CD14-positive monocyte (primary cell): ENCODE data around the gene SIGMAR1. TPM values are rescaled to one million over a fixed set of nuclear protein-coding genes. Genes with fewer than 3 reads are reported as not detected.

Experiments
- DNase-seq, 3 donors: peaks; one replicate each; pipeline ENCODE4 v3.0.0-alpha.2; 2011 to 2022
- H2AFZ ChIP-seq: 2 replicates; pipeline ENCODE4 v1.6.0; 2012; ENCODE audit warnings: mild to moderate bottlenecking, low read depth, low read length, inconsistent platforms; ENCODE audit not compliant: insufficient read depth, poor library complexity, severe bottlenecking
- H3K27ac ChIP-seq, 2 donors: 1 replicate in 1 of 2; 2 replicates in 1 of 2; pipeline ENCODE4 v1.5.1; 2012 to 2013; ENCODE audit warnings: low read length in 2 of 2, control low read depth in 1 of 2, inconsistent platforms in 1 of 2, low read depth in 1 of 2, mild to moderate bottlenecking in 1 of 2
- H3K27me3 ChIP-seq, 2 donors: one replicate each; pipeline versions ENCODE4 v1.6.0 to v1.6.1; 2011 to 2013; ENCODE audit warnings: low read length in 2 of 2; ENCODE audit not compliant: control insufficient read depth in 2 of 2, insufficient read depth in 2 of 2
- H3K36me3 ChIP-seq, 2 donors: replicated peaks in 1 of 2; 1 replicate in 1 of 2; 2 replicates in 1 of 2; pipeline versions ENCODE4 v1.5.1 to v1.6.1; 2012 to 2013; ENCODE audit warnings: low read length in 2 of 2, control low read depth in 1 of 2, inconsistent platforms in 1 of 2, mild to moderate bottlenecking in 1 of 2; ENCODE audit not compliant: insufficient read depth in 2 of 2, control insufficient read depth in 1 of 2
- H3K4me1 ChIP-seq, 2 donors: 1 replicate in 1 of 2; 2 replicates in 1 of 2; pipeline versions ENCODE4 v1.5.1 to v1.6.1; 2012 to 2013; ENCODE audit warnings: low read length in 2 of 2, control low read depth in 1 of 2, inconsistent platforms in 1 of 2, mild to moderate bottlenecking in 1 of 2, moderate library complexity in 1 of 2; ENCODE audit not compliant: insufficient read depth in 2 of 2, control insufficient read depth in 1 of 2
- H3K4me2 ChIP-seq: replicated peaks from 2 replicates; pipeline ENCODE3; 2012; ENCODE audit warnings: low read length, moderate library complexity, mild to moderate bottlenecking; ENCODE audit not compliant: poor library complexity, severe bottlenecking; ENCODE audit errors: extremely low read depth
- H3K4me3 ChIP-seq, 3 experiments: fragments of 200-600 bp in 1 of 3; sonication (generic) in 1 of 3; replicated peaks in 1 of 3; 1 replicate in 2 of 3; 2 replicates in 1 of 3; pipeline ENCODE4 v1.5.1; 2011 to 2013; ENCODE audit warnings: low read length in 3 of 3, mild to moderate bottlenecking in 3 of 3, control low read depth in 2 of 3, low read depth in 2 of 3, inconsistent platforms in 1 of 3, moderate library complexity in 1 of 3
- H3K79me2 ChIP-seq: 2 replicates; pipeline ENCODE4 v1.6.0; 2012; ENCODE audit warnings: mild to moderate bottlenecking, control low read depth, inconsistent platforms, low read length, moderate library complexity; ENCODE audit not compliant: insufficient read depth
- H3K9ac ChIP-seq: 2 replicates; pipeline ENCODE4 v1.6.0; 2017; ENCODE audit warnings: low read length, mild to moderate bottlenecking; ENCODE audit not compliant: insufficient read depth, poor library complexity, severe bottlenecking
- H3K9me3 ChIP-seq, 2 donors: replicated peaks in 1 of 2; 1 replicate in 1 of 2; 2 replicates in 1 of 2; pipeline versions ENCODE4 v1.5.1 to v1.6.1; 2012 to 2013; ENCODE audit warnings: low read length in 2 of 2, control low read depth in 1 of 2; ENCODE audit not compliant: control insufficient read depth in 1 of 2, insufficient read depth in 1 of 2
- H4K20me1 ChIP-seq: 2 replicates; pipeline ENCODE4 v1.6.0; 2012; ENCODE audit warnings: mild to moderate bottlenecking, low read length, control low read depth, moderate library complexity; ENCODE audit not compliant: insufficient read depth
- H3K27ac Mint-ChIP-seq, 7 donors: one replicate each; pipeline ENCODE4 v1.8.0; 2020; ENCODE audit warnings: mild to moderate bottlenecking in 7 of 7, mixed read lengths in 7 of 7, moderate library complexity in 6 of 7, inconsistent platforms in 2 of 7
- H3K27me3 Mint-ChIP-seq, 3 donors: one replicate each; pipeline ENCODE4 v1.8.0; 2021 to 2022; ENCODE audit warnings: low read depth in 3 of 3, mild to moderate bottlenecking in 3 of 3, mixed read lengths in 3 of 3, moderate library complexity in 3 of 3, inconsistent platforms in 1 of 3
- H3K36me3 Mint-ChIP-seq, 2 donors: one replicate each; pipeline ENCODE4 v1.8.0; 2020; ENCODE audit warnings: mixed read lengths in 2 of 2, inconsistent platforms in 1 of 2, mild to moderate bottlenecking in 1 of 2
- H3K4me1 Mint-ChIP-seq: one replicate; pipeline ENCODE4 v1.8.0; 2020; ENCODE audit warnings: mild to moderate bottlenecking, mixed read lengths
- H3K4me3 Mint-ChIP-seq, 2 donors: one replicate each; pipeline ENCODE4 v1.8.0; 2020; ENCODE audit warnings: mild to moderate bottlenecking in 2 of 2, mixed read lengths in 2 of 2, moderate library complexity in 1 of 2
- H3K9me3 Mint-ChIP-seq, 7 donors: one replicate each; pipeline ENCODE4 v1.8.0; 2020 to 2022; ENCODE audit warnings: mixed read lengths in 7 of 7, mild to moderate bottlenecking in 6 of 7, moderate library complexity in 6 of 7, inconsistent platforms in 2 of 7
- WGBS: methylation state at CpG from one replicate; pipeline ENCODE4 v1.1.5; 2013; ENCODE audit warnings: missing lambda C conversion rate; ENCODE audit not compliant: insufficient coverage; 5-methylcytosine and 5-hydroxymethylcytosine counted together
- intact Hi-C, 2 donors: fragments of 100-400 bp; cut with micrococcal nuclease; formaldehyde crosslinking; loops; one replicate each; pipeline versions ENCODE4 v1.15.0 to v1.15.1; 2023
- polyA plus RNA-seq, 3 donors: library from polyadenylated mRNA; depleted of rRNA in 1 of 3; unstranded in 2 of 3; stranded (reverse) in 1 of 3; fragments of 300-500 nt in 2 of 3; fragments of >200 nt in 1 of 3; fragmentation: Illumina TruSeq in 2 of 3; gene quantifications; 1 replicate in 2 of 3; 2 replicates in 1 of 3; pipeline ENCODE4 v1.2.3, GENCODE V29; 2012 to 2021
- TF ChIP-seq, protein P1 (sequence below): fragments of 200-600 bp; IDR thresholded peaks from one replicate; pipeline ENCODE4 v1.8.0; 2022; ENCODE audit warnings: antibody characterized with exemption, mild to moderate bottlenecking

SIGMAR1 gene
- polyA plus RNA-seq, 3 donors, result 26.6 to 59.6 (median 49.5) TPM

DNA sequence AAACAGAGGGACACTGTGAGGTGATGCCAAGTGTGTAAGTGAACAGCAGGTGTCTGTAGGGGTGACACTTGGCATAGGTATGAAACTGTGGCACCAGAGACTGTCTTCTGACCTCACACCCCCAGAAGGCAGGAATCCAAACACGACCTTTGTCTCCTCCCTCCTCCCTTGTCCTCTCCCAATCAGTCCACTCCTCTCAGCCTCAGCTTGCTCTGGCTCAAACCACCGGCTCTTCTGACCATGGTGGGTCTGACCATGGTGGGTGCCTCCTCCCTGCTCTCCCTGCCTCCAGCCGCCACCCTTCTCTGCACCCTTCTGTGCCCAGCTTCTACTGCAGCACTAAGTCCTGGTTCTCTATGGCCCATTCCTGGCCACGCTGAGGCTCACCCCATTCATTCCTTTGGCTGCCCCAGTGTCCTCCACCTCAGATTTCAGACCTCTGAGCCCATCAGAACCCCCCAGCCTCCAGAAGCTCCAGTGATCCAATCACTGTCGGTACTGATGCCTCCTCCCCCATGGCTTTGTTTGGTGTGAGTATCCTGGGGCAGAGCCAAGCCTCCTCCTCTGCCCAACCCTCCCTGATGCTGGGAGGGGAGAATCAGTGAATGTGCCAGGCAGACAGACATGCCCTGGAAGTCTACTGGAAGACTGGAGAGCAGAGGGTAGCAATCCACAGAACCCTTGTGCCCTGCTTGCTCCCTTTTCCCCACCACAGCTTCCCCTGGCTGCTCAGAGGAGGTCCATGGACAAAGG lies 7.0 kb downstream of the SIGMAR1 start:
- Mint-ChIP-seq H3K4me1 (peaks cover 18% of the 10 kb centered on the region), H3K4me3 (peak overlapping the region in 1 of 2 donors; percentile 87), H3K36me3 (peaks cover 12 to 18% of the 10 kb centered on the region in 2 donors), H3K9me3 (peaks cover 0 to 21% (median 4%) of the 10 kb centered on the region in 7 donors), H3K27ac (peak overlapping the region in 1 of 7 donors; percentile 10), H3K27me3 (peaks cover 61 to 71% (median 71%) of the 10 kb centered on the region in 3 donors)
- Histone ChIP-seq H3K27ac (no peak overlapping the region), H3K79me2 (no peaks in the 10 kb centered on the region), H3K4me3 (no peak overlapping the region), H3K4me1 (peaks cover 0 to 10% of the 10 kb centered on the region in 2 donors), H3K27me3 (peaks cover 50 to 66% of the 10 kb centered on the region in 2 donors), H3K9me3 (peaks cover 0 to 20% of the 10 kb centered on the region in 2 donors), H3K36me3 (peaks cover 0 to 9% of the 10 kb centered on the region in 2 donors), H2AFZ (no peak overlapping the region), H3K9ac (no peak overlapping the region), H4K20me1 (no peaks in the 10 kb centered on the region), H3K4me2 (no peak overlapping the region)
- intact Hi-C loops, result no loop called here
- no peak for DNase-seq
- TF ChIP-seq, protein P1, sequence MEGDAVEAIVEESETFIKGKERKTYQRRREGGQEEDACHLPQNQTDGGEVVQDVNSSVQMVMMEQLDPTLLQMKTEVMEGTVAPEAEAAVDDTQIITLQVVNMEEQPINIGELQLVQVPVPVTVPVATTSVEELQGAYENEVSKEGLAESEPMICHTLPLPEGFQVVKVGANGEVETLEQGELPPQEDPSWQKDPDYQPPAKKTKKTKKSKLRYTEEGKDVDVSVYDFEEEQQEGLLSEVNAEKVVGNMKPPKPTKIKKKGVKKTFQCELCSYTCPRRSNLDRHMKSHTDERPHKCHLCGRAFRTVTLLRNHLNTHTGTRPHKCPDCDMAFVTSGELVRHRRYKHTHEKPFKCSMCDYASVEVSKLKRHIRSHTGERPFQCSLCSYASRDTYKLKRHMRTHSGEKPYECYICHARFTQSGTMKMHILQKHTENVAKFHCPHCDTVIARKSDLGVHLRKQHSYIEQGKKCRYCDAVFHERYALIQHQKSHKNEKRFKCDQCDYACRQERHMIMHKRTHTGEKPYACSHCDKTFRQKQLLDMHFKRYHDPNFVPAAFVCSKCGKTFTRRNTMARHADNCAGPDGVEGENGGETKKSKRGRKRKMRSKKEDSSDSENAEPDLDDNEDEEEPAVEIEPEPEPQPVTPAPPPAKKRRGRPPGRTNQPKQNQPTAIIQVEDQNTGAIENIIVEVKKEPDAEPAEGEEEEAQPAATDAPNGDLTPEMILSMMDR, result no peak
- WGBS, result 54% methylated on average over 4 of the region's 5 CpGs

DNA sequence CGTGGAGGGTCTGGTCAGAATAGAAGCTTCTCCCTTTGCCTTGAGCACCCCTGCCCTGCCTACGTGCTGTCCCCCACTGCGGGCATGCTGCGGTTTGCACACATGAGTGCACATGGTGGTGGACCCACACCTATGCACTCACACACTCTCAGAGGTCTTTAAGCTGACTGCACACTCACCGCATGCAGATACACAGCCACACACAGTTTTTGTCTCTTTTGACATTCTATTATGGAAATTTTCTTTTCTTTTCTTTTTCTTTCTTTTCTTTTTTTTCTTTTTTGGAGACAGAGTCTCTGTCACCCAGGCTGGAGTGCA lies 8.1 kb downstream of the SIGMAR1 start:
- H3K4me3 ChIP-seq, result no peak overlapping the region
- H4K20me1 ChIP-seq, result no peaks in the 10 kb centered on the region
- WGBS, result 38% methylated on average over 4 of the region's 5 CpGs
- Mint-ChIP-seq H3K27ac (no peak overlapping the region), H3K36me3 (peaks cover 2 to 8% of the 10 kb centered on the region in 2 donors), H3K4me1 (peaks cover 17% of the 10 kb centered on the region), H3K4me3 (peak overlapping the region; percentile 70 to 87), H3K27me3 (peaks cover 70 to 83% (median 80%) of the 10 kb centered on the region in 3 donors), H3K9me3 (peaks cover 0 to 28% (median 4%) of the 10 kb centered on the region in 7 donors)
- no peak overlapping the region for H3K9ac ChIP-seq
- no peak overlapping the region for H2AFZ ChIP-seq
- DNase-seq, result no peak
- intact Hi-C loops, result no loop called here
- peaks cover 0 to 23% of the 10 kb centered on the region in 2 donors for H3K9me3 ChIP-seq
- H3K27me3 ChIP-seq, result peaks cover 60 to 78% of the 10 kb centered on the region in 2 donors
- TF ChIP-seq, protein P1, result no peak
- H3K79me2 ChIP-seq, result no peaks in the 10 kb centered on the region
- H3K27ac ChIP-seq, result no peak overlapping the region
- H3K4me2 ChIP-seq, result no peak overlapping the region
- H3K4me1 ChIP-seq, result peaks cover 0 to 10% of the 10 kb centered on the region in 2 donors
- H3K36me3 ChIP-seq, result no peaks in the 10 kb centered on the region
